Brain microvascular endothelial cell (primary cell): ENCODE results near the gene TJP1.

Experiments
- DNase-seq: peaks from one replicate; pipeline ENCODE4 v3.0.0-alpha.2; 2020
- H3K27ac ChIP-seq: fragments of 250-450 bp; sonication (Bioruptor Pico); 2 replicates; pipeline ENCODE4 v1.5.1; 2020; ENCODE audit warnings: mild to moderate bottlenecking, moderate library complexity
- H3K27me3 ChIP-seq: fragments of 250-450 bp; sonication (Bioruptor Pico); replicated peaks from 2 replicates; pipeline ENCODE4 v1.5.1; 2020; ENCODE audit warnings: mild to moderate bottlenecking
- H3K36me3 ChIP-seq: fragments of 250-450 bp; sonication (Bioruptor Pico); replicated peaks from 2 replicates; pipeline ENCODE4 v1.5.1; 2020; ENCODE audit warnings: mild to moderate bottlenecking
- H3K4me3 ChIP-seq: 2 replicates; pipeline ENCODE4 v1.5.1; 2011; ENCODE audit warnings: low read depth, mild to moderate bottlenecking, control low read depth, low read length, moderate library complexity
- in situ Hi-C: cut with HindIII; loops from 2 replicates; pipeline ENCODE4 v1.10.0; 2017; ENCODE audit warnings: low sequenced_read_pairs, low pct_ligation_motif_present
- TF ChIP-seq, protein P1 (sequence below): IDR thresholded peaks from 2 replicates; pipeline ENCODE4 v1.5.1; 2011; ENCODE audit warnings: low read depth, mild to moderate bottlenecking, moderate library complexity, low read length, control low read depth, inconsistent platforms; ENCODE audit errors: missing control alignments

Gene TJP1

DNA sequence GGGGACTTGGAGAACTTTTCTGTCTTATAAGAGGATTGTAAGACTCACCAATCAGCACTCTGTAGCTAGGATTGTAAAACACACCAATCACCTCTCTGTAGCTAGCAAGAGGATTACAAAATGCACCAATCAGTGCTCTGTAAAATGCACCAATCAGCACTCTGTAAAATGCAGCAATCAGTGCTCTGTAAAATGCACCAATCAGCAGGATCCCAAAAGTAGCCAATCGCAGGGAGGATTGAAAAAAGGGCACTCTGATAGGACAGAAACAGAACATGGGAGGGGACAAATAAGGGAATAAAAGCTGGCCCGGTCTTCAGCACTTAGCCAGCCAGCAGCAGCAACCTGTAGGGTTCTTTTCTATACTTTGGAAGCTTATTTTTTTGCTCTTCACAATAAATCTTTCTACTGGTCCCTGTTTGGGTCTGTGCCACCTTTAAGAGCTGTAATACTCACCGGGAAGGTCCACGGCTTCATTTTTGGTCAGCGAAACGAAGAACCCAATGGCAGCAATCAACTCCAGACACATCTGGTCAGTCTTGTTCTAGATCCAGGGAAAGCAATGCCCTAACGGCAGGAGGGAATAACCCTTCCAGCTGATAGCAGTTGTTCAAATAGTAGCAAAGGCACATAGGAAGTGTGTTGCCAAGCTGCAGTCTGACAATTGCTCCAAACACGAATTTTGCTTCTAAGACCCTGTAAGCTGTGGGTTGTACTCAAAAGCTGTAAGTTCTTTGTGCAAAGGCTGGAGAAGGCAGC lies 135.6 kb downstream of the TJP1 start:
- DNase-seq, result no peak
- TF ChIP-seq, protein P1, sequence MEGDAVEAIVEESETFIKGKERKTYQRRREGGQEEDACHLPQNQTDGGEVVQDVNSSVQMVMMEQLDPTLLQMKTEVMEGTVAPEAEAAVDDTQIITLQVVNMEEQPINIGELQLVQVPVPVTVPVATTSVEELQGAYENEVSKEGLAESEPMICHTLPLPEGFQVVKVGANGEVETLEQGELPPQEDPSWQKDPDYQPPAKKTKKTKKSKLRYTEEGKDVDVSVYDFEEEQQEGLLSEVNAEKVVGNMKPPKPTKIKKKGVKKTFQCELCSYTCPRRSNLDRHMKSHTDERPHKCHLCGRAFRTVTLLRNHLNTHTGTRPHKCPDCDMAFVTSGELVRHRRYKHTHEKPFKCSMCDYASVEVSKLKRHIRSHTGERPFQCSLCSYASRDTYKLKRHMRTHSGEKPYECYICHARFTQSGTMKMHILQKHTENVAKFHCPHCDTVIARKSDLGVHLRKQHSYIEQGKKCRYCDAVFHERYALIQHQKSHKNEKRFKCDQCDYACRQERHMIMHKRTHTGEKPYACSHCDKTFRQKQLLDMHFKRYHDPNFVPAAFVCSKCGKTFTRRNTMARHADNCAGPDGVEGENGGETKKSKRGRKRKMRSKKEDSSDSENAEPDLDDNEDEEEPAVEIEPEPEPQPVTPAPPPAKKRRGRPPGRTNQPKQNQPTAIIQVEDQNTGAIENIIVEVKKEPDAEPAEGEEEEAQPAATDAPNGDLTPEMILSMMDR, result no peak
- no peaks in the 10 kb centered on the region for H3K36me3 ChIP-seq
- H3K27me3 ChIP-seq, result no peaks in the 10 kb centered on the region
- no peak overlapping the region for H3K4me3 ChIP-seq
- in situ Hi-C loops, result no loop called here
- no peak overlapping the region for H3K27ac ChIP-seq

- Histone ChIP-seq H3K27me3 (no peaks in the 10 kb centered on the region), H3K27ac (no peak overlapping the region), H3K36me3 (no peaks in the 10 kb centered on the region), H3K4me3 (no peak overlapping the region)
- TF ChIP-seq, protein P1, result no peak
- in situ Hi-C loops, result no loop called here
- no peak for DNase-seq
These were observed 136.2 kb downstream of the TJP1 start for GRCh38 chr15:29686079-29686425.

- in situ Hi-C loops, result no loop called here
- H3K27ac ChIP-seq, result no peak overlapping the region
- H3K27me3 ChIP-seq, result no peaks in the 10 kb centered on the region
- peak; percentile 33 for DNase-seq
- H3K36me3 ChIP-seq, result no peaks in the 10 kb centered on the region
- no peak overlapping the region for H3K4me3 ChIP-seq
- TF ChIP-seq, protein P1, result no peak
These were observed 136.9 kb downstream of the TJP1 start for GRCh38 chr15:29685156-29686078.

DNA sequence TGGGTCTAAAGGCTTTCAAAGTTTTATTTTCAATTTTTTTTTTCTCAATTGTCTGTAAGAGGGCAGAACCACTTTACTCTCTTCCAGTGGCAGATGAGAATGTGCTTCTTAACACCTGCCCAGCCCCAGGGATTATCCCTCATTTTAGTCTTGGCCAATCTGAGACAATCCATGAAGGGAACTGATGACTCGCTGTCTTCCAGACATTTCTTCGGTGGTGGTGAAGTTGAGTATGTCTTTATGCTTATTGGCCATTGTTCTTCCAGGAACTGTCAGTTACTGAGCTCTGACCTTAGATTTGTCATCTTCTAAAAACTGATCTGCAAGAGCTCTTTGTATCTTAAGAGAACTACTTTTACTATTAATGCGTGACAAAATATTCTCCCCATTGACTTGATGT lies 139.5 kb downstream of the TJP1 start:
- TF ChIP-seq, protein P1, result no peak
- Histone ChIP-seq H3K27ac (no peak overlapping the region), H3K36me3 (no peaks in the 10 kb centered on the region), H3K4me3 (no peak overlapping the region), H3K27me3 (no peaks in the 10 kb centered on the region)
- DNase-seq, result peak; percentile 45
- in situ Hi-C loops, result no loop called here

DNA sequence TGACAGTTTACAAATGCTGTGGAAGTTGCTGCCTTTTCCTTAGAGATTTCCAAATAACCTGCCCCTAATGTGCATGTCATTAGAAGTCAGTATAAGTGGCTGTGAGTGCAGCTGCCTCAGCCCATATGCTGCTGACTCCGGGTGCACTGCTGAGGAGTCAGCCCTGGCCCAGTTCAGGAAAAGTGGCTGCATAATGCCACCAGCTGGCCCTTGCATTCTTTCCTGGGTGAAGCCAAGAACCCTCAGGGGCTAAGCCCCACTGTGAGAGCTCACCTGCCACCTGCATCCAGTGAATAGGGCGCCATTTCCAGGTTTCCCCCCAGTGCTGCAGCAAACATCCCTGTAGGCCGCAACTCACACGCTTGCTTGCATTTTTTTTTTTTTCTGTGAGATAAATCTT lies 139.9 kb downstream of the TJP1 start:
- DNase-seq, result no peak
- H3K36me3 ChIP-seq, result no peaks in the 10 kb centered on the region
- H3K27ac ChIP-seq, result no peak overlapping the region
- no peaks in the 10 kb centered on the region for H3K27me3 ChIP-seq
- in situ Hi-C loops, result no loop called here
- H3K4me3 ChIP-seq, result no peak overlapping the region
- TF ChIP-seq, protein P1, result no peak
